ENCODE results near the gene CABP7.

The CABP7 gene

DNA sequence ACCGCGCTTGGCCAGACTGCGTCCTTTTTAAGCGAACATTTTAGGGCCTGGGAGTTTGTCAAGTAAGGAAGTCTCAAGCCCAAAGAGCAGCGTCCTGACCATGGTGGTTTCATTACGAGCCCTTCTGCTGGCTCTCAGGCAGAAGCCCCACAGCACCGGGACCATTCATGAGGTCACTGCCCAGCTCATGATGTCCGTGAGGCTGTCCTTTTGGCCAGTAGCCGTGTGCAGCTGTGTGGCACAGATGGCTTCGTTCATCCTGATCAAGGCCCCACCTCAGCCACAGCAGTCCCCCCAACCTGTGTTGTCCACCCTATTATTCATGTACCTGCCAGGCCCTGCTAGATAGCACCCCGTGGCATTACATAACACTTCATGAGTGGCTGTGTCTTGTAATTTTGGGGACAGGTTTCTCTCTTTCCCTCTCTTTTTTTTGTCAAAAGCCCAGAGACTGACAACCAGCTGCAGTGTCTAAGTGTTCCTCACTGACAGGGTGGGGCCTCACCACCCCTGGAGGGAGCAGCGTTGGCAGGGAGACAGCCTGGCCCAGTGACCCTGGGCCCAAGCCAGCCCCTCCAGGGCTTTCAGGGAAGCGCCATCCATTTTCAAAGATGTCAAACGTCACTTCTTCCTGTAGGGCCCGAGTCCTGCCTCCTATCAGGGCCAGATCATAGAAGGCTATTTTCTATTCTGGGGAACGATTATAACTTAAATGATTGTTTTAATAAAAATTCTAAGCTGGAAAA lies 21.8 kb upstream of the CABP7 start:
- Histone ChIP-seq H4K5ac (ENCODE audit: low read length) (no peak overlapping the region), H4K8ac (ENCODE audit: low read depth, low read length) (no peak overlapping the region), H3K18ac (ENCODE audit: low read length) (no peak overlapping the region), H3K9ac (ENCODE audit: low read length) (no peak overlapping the region), H3K27ac (ENCODE audit: low read depth, low read length) (no peak overlapping the region), H3K4me1 (ENCODE audit: control insufficient read depth, low read depth, low read length) (peaks cover 3% of the 10 kb centered on the region), H2BK15ac (replicated peaks; ENCODE audit: low read depth) (no peak overlapping the region), H2AK5ac (ENCODE audit: low read length) (no peak overlapping the region), H2BK120ac (ENCODE audit: low read depth, low read length) (no peak overlapping the region), H3K79me1 (ENCODE audit: low read length) (no peaks in the 10 kb centered on the region), H3K56ac (ENCODE audit: low read length) (no peak overlapping the region), H3K36me3 (ENCODE audit: control insufficient read depth, insufficient read depth, low read length) (no peaks in the 10 kb centered on the region), H3K23ac (ENCODE audit: low read length) (no peak overlapping the region), H3K4ac (ENCODE audit: low read depth, low read length) (no peak overlapping the region), H2BK5ac (ENCODE audit: low read length) (no peak overlapping the region), H3K27me3 (ENCODE audit: insufficient read depth, low read length, poor library complexity) (no peaks in the 10 kb centered on the region), H3K79me2 (ENCODE audit: control insufficient read depth, insufficient read depth, low read length) (no peaks in the 10 kb centered on the region), H3K4me2 (ENCODE audit: low read length) (no peak overlapping the region), H3K4me3 (ENCODE audit: low read length) (no peak overlapping the region)
- WGBS (ENCODE audit: extremely low coverage, insufficient coverage, low lambda C conversion rate) = no CpG with 5 or more reads among the region's 16 CpGs
- DNase-seq = no peak

GRCh38 chr22:29700206-29700899 lies 19.4 kb upstream of the CABP7 start:
- Histone ChIP-seq H3K36me3 (ENCODE audit: control insufficient read depth, insufficient read depth, low read length) (no peaks in the 10 kb centered on the region), H4K8ac (ENCODE audit: low read depth, low read length) (no peak overlapping the region), H3K23ac (ENCODE audit: low read length) (no peak overlapping the region), H3K79me1 (ENCODE audit: low read length) (no peaks in the 10 kb centered on the region), H3K27ac (ENCODE audit: low read depth, low read length) (no peak overlapping the region), H2BK120ac (ENCODE audit: low read depth, low read length) (no peak overlapping the region), H3K56ac (ENCODE audit: low read length) (no peak overlapping the region), H3K4me2 (ENCODE audit: low read length) (no peak overlapping the region), H3K4me3 (ENCODE audit: low read length) (no peak overlapping the region), H3K4ac (ENCODE audit: low read depth, low read length) (no peak overlapping the region), H3K18ac (ENCODE audit: low read length) (no peak overlapping the region), H2BK5ac (ENCODE audit: low read length) (no peak overlapping the region), H3K4me1 (ENCODE audit: control insufficient read depth, low read depth, low read length) (peaks cover 4% of the 10 kb centered on the region), H2BK15ac (replicated peaks; ENCODE audit: low read depth) (no peak overlapping the region), H2AK5ac (ENCODE audit: low read length) (no peak overlapping the region), H3K27me3 (ENCODE audit: insufficient read depth, low read length, poor library complexity) (peaks cover 2% of the 10 kb centered on the region), H4K5ac (ENCODE audit: low read length) (no peak overlapping the region), H3K9ac (ENCODE audit: low read length) (no peak overlapping the region), H3K79me2 (ENCODE audit: control insufficient read depth, insufficient read depth, low read length) (no peaks in the 10 kb centered on the region)
- no CpG with 5 or more reads among the region's 19 CpGs for WGBS (ENCODE audit: extremely low coverage, insufficient coverage, low lambda C conversion rate)
- DNase-seq = no peak

DNA sequence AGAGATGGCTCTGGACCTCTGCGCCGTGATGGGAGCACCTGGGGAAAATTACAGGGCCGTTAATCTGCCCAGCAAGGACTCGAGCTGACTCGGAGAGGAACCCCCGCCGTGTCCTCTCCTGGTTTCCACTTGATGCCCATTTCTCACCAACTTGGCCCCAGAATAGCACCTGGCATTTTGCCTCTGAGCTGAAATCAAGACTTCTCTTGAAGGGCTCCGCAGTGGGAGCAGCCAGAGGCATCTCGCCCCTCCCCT lies 19.0 kb upstream of the CABP7 start:
- no peak overlapping the region for H3K4me3 ChIP-seq (ENCODE audit: low read length)
- peaks cover 4% of the 10 kb centered on the region for H3K4me1 ChIP-seq (ENCODE audit: control insufficient read depth, low read depth, low read length)
- no peak overlapping the region for H3K18ac ChIP-seq (ENCODE audit: low read length)
- DNase-seq = no peak
- no peak overlapping the region for H3K4ac ChIP-seq (ENCODE audit: low read depth, low read length)
- no peaks in the 10 kb centered on the region for H3K79me2 ChIP-seq (ENCODE audit: control insufficient read depth, insufficient read depth, low read length)
- no peak overlapping the region for H2BK120ac ChIP-seq (ENCODE audit: low read depth, low read length)
- no peak overlapping the region for H3K23ac ChIP-seq (ENCODE audit: low read length)
- no peak overlapping the region for H2BK15ac ChIP-seq (replicated peaks; ENCODE audit: low read depth)
- no peak overlapping the region for H2AK5ac ChIP-seq (ENCODE audit: low read length)
- H3K79me1 ChIP-seq (ENCODE audit: low read length) = no peaks in the 10 kb centered on the region
- no peaks in the 10 kb centered on the region for H3K36me3 ChIP-seq (ENCODE audit: control insufficient read depth, insufficient read depth, low read length)
- no peak overlapping the region for H4K5ac ChIP-seq (ENCODE audit: low read length)
- no peak overlapping the region for H3K27ac ChIP-seq (ENCODE audit: low read depth, low read length)
- WGBS (ENCODE audit: extremely low coverage, insufficient coverage, low lambda C conversion rate) = no CpG with 5 or more reads among the region's 9 CpGs
- H3K56ac ChIP-seq (ENCODE audit: low read length) = no peak overlapping the region
- no peak overlapping the region for H4K8ac ChIP-seq (ENCODE audit: low read depth, low read length)
- peaks cover 2% of the 10 kb centered on the region for H3K27me3 ChIP-seq (ENCODE audit: insufficient read depth, low read length, poor library complexity)
- no peak overlapping the region for H3K9ac ChIP-seq (ENCODE audit: low read length)
- no peak overlapping the region for H2BK5ac ChIP-seq (ENCODE audit: low read length)
- no peak overlapping the region for H3K4me2 ChIP-seq (ENCODE audit: low read length)

DNA sequence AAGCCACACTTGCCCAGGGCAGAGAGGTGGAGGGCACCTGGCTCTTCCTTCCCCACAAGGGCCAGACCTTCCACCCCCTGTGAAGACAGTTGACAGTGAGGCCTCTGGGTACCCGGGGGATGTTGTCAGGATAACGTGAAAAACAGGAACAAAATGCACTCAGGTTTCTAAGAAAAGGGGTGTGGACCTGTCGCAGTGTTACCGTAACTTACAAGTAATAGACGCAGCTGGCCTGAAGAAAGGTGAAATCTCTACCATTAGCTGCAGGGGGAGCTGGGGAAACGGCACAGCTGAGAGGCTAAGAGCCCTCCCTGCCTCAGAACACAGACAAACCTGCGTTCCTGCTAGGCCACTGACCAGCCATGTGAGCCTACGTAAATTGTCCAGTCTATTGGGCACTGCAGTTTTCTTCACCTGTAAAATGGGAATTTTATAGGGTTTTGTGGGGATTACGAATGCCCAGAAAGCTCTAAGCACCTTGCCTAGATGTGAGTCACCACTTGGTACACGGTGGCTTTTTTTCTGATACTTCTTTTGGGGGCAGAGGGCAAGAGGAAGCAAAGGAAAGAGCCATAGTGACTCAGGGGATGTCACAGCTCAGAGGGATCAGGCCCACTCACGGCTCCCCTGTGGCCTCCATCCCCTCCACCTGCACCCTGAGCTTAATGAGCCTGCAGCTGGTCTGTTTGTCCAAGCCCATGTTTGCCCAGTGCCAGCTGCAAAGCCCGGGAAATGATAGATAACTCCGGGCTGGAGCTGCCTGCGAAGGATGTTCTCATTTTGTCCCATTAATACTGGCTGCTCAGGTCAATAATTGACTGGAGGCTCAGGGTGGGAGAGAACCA lies 18.4 kb upstream of the CABP7 start:
- H3K9ac ChIP-seq (ENCODE audit: low read length) = no peak overlapping the region
- no CpG with 5 or more reads among the region's 14 CpGs for WGBS (ENCODE audit: extremely low coverage, insufficient coverage, low lambda C conversion rate)
- no peak overlapping the region for H3K56ac ChIP-seq (ENCODE audit: low read length)
- no peaks in the 10 kb centered on the region for H3K79me1 ChIP-seq (ENCODE audit: low read length)
- peaks cover 4% of the 10 kb centered on the region for H3K4me1 ChIP-seq (ENCODE audit: control insufficient read depth, low read depth, low read length)
- H3K4me3 ChIP-seq (ENCODE audit: low read length) = no peak overlapping the region
- no peak overlapping the region for H2BK5ac ChIP-seq (ENCODE audit: low read length)
- no peak overlapping the region for H2AK5ac ChIP-seq (ENCODE audit: low read length)
- peak; percentile 70 for DNase-seq
- H3K4me2 ChIP-seq (ENCODE audit: low read length) = no peak overlapping the region
- H4K8ac ChIP-seq (ENCODE audit: low read depth, low read length) = no peak overlapping the region
- no peak overlapping the region for H2BK120ac ChIP-seq (ENCODE audit: low read depth, low read length)
- H2BK15ac ChIP-seq (replicated peaks; ENCODE audit: low read depth) = no peak overlapping the region
- H3K36me3 ChIP-seq (ENCODE audit: control insufficient read depth, insufficient read depth, low read length) = no peaks in the 10 kb centered on the region
- H4K5ac ChIP-seq (ENCODE audit: low read length) = no peak overlapping the region
- peaks cover 2% of the 10 kb centered on the region for H3K27me3 ChIP-seq (ENCODE audit: insufficient read depth, low read length, poor library complexity)
- no peak overlapping the region for H3K23ac ChIP-seq (ENCODE audit: low read length)
- no peak overlapping the region for H3K18ac ChIP-seq (ENCODE audit: low read length)
- H3K27ac ChIP-seq (ENCODE audit: low read depth, low read length) = no peak overlapping the region
- no peaks in the 10 kb centered on the region for H3K79me2 ChIP-seq (ENCODE audit: control insufficient read depth, insufficient read depth, low read length)
- no peak overlapping the region for H3K4ac ChIP-seq (ENCODE audit: low read depth, low read length)

- no peak overlapping the region for H3K4me2 ChIP-seq (ENCODE audit: low read length)
- no peaks in the 10 kb centered on the region for H3K36me3 ChIP-seq (ENCODE audit: control insufficient read depth, insufficient read depth, low read length)
- peaks cover 2% of the 10 kb centered on the region for H3K27me3 ChIP-seq (ENCODE audit: insufficient read depth, low read length, poor library complexity)
- no peak overlapping the region for H2AK5ac ChIP-seq (ENCODE audit: low read length)
- no peak overlapping the region for H3K4me3 ChIP-seq (ENCODE audit: low read length)
- H2BK120ac ChIP-seq (ENCODE audit: low read depth, low read length) = no peak overlapping the region
- H3K27ac ChIP-seq (ENCODE audit: low read depth, low read length) = no peak overlapping the region
- no peak overlapping the region for H4K8ac ChIP-seq (ENCODE audit: low read depth, low read length)
- H4K5ac ChIP-seq (ENCODE audit: low read length) = no peak overlapping the region
- H3K18ac ChIP-seq (ENCODE audit: low read length) = no peak overlapping the region
- no peaks in the 10 kb centered on the region for H3K79me1 ChIP-seq (ENCODE audit: low read length)
- H2BK15ac ChIP-seq (replicated peaks; ENCODE audit: low read depth) = no peak overlapping the region
- no CpG with 5 or more reads among the region's 14 CpGs for WGBS (ENCODE audit: extremely low coverage, insufficient coverage, low lambda C conversion rate)
- no peak overlapping the region for H3K56ac ChIP-seq (ENCODE audit: low read length)
- peak; percentile 54 for DNase-seq
- no peaks in the 10 kb centered on the region for H3K79me2 ChIP-seq (ENCODE audit: control insufficient read depth, insufficient read depth, low read length)
- peaks cover 4% of the 10 kb centered on the region for H3K4me1 ChIP-seq (ENCODE audit: control insufficient read depth, low read depth, low read length)
- H2BK5ac ChIP-seq (ENCODE audit: low read length) = no peak overlapping the region
- no peak overlapping the region for H3K9ac ChIP-seq (ENCODE audit: low read length)
- no peak overlapping the region for H3K23ac ChIP-seq (ENCODE audit: low read length)
- H3K4ac ChIP-seq (ENCODE audit: low read depth, low read length) = no peak overlapping the region
Measured at GRCh38 chr22:29702000-29702930, 17.5 kb upstream of the CABP7 start.
